ENCODE measurements around the gene PUS10.

The PUS10 gene

GRCh38 chr2:60972889-60973656 lies 45.0 kb downstream of the PUS10 start:
- TF ChIP-seq POLR2A (IDR thresholded peaks at IDR 0.05; ENCODE audit: low read depth, low read length), result no peak
- DNase-seq (ENCODE audit: insufficient read length, low spot score) (no peak), FAIRE-seq (no peak)

DNA sequence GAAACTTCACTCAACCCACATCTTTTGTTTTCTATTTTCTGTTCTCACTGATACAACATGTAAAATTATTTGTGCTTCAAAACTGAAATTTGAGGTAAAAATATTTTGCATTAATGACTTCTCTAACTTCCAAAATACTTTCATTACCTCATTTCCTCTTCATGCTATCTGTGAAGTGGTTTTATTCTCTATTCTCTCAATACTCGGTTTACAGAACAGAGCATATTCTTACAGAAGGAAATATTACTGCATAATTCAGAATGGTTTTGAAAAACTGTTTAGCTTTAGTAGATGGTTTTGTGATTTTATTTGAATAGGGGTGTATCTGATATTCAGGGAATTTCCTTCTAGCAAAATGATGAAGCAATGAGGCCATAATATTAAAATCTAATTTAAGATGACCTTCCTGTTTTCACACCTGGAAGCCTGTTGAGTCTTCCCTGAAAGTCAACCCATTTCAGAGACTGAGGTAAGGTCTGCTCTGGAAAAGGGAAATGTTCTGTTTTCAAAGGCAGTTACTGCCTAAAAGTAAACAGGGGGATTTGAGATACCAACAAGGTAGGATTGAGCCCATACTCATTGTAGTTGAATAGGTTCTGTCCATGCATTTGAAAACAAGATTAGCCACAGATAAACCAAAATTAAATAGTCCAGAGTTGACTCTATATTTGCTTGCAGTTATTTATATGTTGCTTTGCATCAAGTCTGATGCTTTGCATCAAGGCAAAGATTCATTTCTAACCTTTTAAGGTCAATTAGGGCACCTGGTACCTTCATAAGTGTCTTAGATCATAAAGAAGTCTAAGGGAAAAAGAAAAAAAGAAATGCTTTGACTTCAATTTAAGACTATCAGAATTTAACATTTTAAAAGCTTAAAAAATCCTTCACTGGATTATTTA lies 51.3 kb downstream of the PUS10 start:
- FAIRE-seq (no peak), DNase-seq (ENCODE audit: insufficient read length, low spot score) (no peak)
- TF ChIP-seq POLR2A (IDR thresholded peaks at IDR 0.05; ENCODE audit: low read depth, low read length), result no peak

GRCh38 chr2:60965499-60965785 lies 52.6 kb downstream of the PUS10 start:
- FAIRE-seq (no peak), DNase-seq (ENCODE audit: insufficient read length, low spot score) (no peak)
- TF ChIP-seq POLR2A (IDR thresholded peaks at IDR 0.05; ENCODE audit: low read depth, low read length), result no peak

GRCh38 chr2:60964651-60965498 lies 53.2 kb downstream of the PUS10 start:
- TF ChIP-seq POLR2A (IDR thresholded peaks at IDR 0.05; ENCODE audit: low read depth, low read length), result no peak
- no peak for DNase-seq (ENCODE audit: insufficient read length, low spot score)
- no peak for FAIRE-seq

- FAIRE-seq (no peak), DNase-seq (ENCODE audit: insufficient read length, low spot score) (no peak)
- TF ChIP-seq POLR2A (IDR thresholded peaks at IDR 0.05; ENCODE audit: low read depth, low read length), result no peak
Observed at GRCh38 chr2:60963190-60963589, 54.9 kb downstream of the PUS10 start.

DNA sequence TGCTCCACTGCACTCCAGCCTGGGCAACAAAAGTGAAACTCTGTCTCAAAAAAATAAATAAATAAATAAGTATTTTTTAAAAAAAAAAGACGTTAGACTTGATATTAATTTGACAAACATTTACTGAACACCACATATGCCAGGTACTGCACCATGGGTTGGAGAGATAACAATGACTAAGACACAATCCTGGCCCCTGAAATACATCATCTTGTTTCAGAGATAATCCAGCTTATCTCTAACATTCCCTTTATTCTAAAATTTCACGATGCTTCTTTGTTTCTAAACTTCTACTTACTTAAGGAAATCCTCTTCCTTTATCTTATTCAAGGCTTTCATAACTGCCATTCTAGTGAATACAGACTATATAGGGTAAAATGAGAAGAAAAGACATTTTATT lies 55.5 kb downstream of the PUS10 start:
- TF ChIP-seq POLR2A (IDR thresholded peaks at IDR 0.05; ENCODE audit: low read depth, low read length), result no peak
- DNase-seq (ENCODE audit: insufficient read length, low spot score) (no peak), FAIRE-seq (no peak)

GRCh38 chr2:60961457-60961856 lies 56.6 kb downstream of the PUS10 start:
- DNase-seq (ENCODE audit: insufficient read length, low spot score) (no peak), FAIRE-seq (no peak)
- TF ChIP-seq POLR2A (IDR thresholded peaks at IDR 0.05; ENCODE audit: low read depth, low read length), result no peak

- no peak for FAIRE-seq
- no peak for TF ChIP-seq POLR2A (IDR thresholded peaks at IDR 0.05; ENCODE audit: low read depth, low read length)
- no peak for DNase-seq (ENCODE audit: insufficient read length, low spot score)
Observed at GRCh38 chr2:60960706-60961105, 57.3 kb downstream of the PUS10 start.

- no peak for TF ChIP-seq POLR2A (IDR thresholded peaks at IDR 0.05; ENCODE audit: low read depth, low read length)
- no peak for DNase-seq (ENCODE audit: insufficient read length, low spot score)
- no peak for FAIRE-seq
Observed at GRCh38 chr2:60959501-60959900, 58.6 kb downstream of the PUS10 start.

- no peak for TF ChIP-seq POLR2A (IDR thresholded peaks at IDR 0.05; ENCODE audit: low read depth, low read length)
- peak; percentile 12 for DNase-seq (ENCODE audit: insufficient read length, low spot score)
- FAIRE-seq, result peak; percentile 60
Observed at GRCh38 chr2:60958800-60959199, 59.3 kb downstream of the PUS10 start.

DNA sequence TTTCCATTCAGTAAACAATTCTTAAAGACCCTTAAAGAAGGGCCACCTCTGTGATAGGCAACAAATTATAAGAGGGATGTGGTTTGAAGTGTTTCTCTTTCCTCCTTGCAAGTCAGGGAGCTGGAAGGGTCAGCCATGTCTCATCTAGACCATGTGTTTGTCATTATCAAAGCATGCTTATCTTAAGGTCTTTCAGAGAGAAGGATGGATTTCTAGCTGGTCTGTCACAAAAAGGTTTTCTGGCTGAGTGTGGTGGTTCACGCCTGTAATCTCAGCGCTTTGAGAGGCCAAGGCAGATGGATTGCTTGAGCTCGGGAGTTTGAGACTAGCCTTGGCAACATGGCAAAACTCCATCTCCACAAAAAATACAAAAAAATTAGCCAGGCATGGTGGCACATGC lies 59.7 kb downstream of the PUS10 start:
- DNase-seq (ENCODE audit: insufficient read length, low spot score), result no peak
- TF ChIP-seq POLR2A (IDR thresholded peaks at IDR 0.05; ENCODE audit: low read depth, low read length), result no peak
- FAIRE-seq, result no peak

- DNase-seq (ENCODE audit: insufficient read length, low spot score), result no peak
- TF ChIP-seq POLR2A (IDR thresholded peaks at IDR 0.05; ENCODE audit: low read depth, low read length), result no peak
- no peak for FAIRE-seq
Observed at GRCh38 chr2:60957643-60958042, 60.4 kb downstream of the PUS10 start.

- FAIRE-seq, result no peak
- TF ChIP-seq POLR2A (IDR thresholded peaks at IDR 0.05; ENCODE audit: low read depth, low read length), result no peak
- DNase-seq (ENCODE audit: insufficient read length, low spot score), result no peak
Observed at GRCh38 chr2:60957224-60957623, 60.8 kb downstream of the PUS10 start.

GRCh38 chr2:60954139-60954538 lies 63.9 kb downstream of the PUS10 start:
- FAIRE-seq, result no peak
- no peak for DNase-seq (ENCODE audit: insufficient read length, low spot score)
- no peak for TF ChIP-seq POLR2A (IDR thresholded peaks at IDR 0.05; ENCODE audit: low read depth, low read length)

Data from H54 (cell line).